ENCODE measurements around the gene SASH1.

- no peak for TF ChIP-seq POLR2A (IDR thresholded peaks at IDR 0.05)
- TF ChIP-seq CTCF (IDR thresholded peaks at IDR 0.05), result no peak
These were observed 249.0 kb downstream of the SASH1 start for GRCh38 chr6:148591656-148592055.

All from esophagus squamous epithelium (tissue), 4 donors.